Frontal cortex (tissue), 4 donors: ENCODE data around the gene FNDC5. TPM values are rescaled to one million over a fixed set of nuclear protein-coding genes. Genes with fewer than 3 reads are reported as not detected.
A peak's percentile ranks its signal among the peaks of the same experiment; 100 is the strongest.

Experiments
- DNase-seq, 2 donors: peaks; one replicate each; pipeline ENCODE4 v3.0.0; 2012; ENCODE audit warnings: low spot score in 2 of 2
- FAIRE-seq: peaks from 2 replicates; lab custom pipeline; 2012; peaks lifted over from hg19 to GRCh38; lab: Jason Lieb, UNC
- total RNA-seq: library from RNA; depleted of rRNA; stranded (reverse); fragments of >200 nt; gene quantifications from one replicate; pipeline ENCODE4 v1.2.3, GENCODE V29; 2014
- donor health status: control.
- donor health status: control.
- donor health status: control.

The FNDC5 gene
- total RNA-seq, 1 donor from 2014 or later, result 15.5 TPM

DNA sequence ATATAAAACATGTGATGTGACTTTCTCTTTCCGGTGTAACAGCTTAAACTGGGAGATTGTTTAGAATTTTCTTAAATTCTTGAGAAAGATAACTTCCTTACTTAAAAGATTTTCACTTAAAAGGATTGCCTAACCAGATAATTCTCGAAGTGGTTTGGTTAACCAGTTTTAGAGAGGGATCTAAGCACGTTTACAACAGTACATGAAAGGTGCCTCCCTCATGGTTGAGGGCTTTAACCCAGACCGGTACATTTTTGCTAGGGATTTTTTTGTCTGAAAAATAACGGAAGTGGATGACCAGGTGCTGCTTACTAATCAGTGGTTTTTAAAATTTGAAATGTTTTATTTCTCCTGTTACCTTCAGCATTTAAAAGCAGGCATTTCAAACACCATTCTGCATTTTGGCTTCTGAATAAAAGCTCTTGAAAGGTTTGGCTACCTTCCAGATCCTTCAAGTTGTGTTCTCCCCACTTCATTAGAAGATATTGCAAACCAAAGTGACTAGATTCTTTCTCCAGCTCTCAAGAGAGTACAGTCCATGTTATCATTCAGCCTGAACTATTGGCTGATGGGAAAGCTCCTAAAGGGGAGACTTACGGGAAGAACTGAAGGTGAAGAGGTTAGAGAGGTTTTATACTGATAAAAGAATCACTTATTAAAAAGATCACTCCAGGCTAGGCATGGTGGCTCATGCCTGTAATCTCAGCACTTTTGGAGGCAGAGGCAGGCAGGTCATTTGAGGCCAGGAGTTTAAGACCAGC, 40.4 kb downstream of the FNDC5 start:
- no peak for FAIRE-seq

DNA sequence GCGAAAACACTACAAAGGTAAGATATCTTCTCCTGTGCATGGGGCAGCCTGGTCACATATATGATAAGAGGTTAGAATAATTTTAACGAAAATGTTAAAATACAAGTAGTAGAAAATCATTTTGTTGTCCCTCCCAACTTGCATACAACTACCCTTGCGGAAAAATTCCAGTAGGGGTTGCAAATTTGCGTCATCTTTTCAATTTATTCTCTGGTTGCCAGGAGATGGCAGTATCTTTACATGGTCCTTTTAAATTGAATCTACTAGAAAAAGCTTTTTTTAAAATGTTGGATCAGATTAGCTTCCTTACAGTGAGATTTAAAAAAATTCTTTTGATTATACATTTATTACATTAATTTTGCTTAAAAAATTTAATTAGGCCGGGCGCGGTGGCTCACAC, 42.4 kb downstream of the FNDC5 start:
- DNase-seq, result no peak
- no peak for FAIRE-seq

More for the DNA sequence above, 40.4 kb downstream of the FNDC5 start:
- no peak for DNase-seq

DNA sequence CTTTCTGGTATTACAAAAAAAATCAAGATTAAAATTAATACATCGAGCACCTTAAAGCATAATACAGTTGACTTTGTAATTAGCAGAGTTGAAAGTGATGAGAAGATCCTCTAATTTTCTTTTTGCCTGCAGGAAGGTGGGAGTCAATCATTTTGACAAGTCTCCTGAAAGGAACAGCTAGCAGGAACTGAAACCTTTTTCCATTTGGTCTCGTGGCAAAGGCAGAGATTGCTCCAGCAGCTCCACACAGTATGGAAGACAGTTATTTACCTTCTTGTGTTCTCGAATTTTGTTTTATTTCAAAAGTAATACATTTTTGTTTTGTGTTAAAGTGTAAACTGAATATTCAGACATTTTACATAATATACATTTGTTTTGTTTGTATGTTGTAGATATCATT, 45.5 kb downstream of the FNDC5 start:
- DNase-seq (no peak), FAIRE-seq (no peak)

DNA sequence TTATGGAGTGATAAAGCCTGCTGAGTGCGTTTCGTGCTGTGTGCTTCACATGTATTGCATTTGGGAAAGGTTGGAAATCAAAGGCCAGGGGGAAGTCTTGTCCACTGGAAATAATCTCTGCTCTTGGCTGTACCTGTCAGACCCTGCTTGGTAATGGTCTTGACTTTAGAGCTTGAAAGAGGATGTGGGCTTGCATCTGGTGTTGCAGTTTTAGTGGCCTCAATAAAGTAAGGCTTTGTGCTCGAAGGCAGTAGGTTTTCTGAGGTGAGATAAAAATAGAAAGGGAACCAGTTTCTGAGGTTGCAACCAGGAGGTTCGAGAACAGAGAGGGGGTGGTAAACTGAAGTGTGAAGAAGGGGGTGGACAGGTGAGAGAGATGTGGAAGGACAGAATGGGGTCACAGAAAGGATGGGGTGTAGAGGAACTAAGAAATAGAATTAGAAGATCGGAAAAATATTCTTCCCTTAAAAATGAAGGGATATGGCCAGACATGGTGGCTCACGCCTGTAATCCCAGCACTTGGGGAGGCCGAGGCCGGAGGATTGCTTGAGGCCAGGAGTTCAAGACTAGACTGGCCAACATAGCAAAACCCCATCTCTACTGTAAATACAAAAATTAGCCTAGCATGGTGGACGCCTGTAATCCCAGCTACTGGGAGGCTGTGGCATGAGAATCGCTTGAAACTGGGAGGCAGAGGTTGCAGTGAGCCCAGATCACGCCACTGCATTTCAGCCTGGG, 51.7 kb downstream of the FNDC5 start:
- no peak for FAIRE-seq

DNA sequence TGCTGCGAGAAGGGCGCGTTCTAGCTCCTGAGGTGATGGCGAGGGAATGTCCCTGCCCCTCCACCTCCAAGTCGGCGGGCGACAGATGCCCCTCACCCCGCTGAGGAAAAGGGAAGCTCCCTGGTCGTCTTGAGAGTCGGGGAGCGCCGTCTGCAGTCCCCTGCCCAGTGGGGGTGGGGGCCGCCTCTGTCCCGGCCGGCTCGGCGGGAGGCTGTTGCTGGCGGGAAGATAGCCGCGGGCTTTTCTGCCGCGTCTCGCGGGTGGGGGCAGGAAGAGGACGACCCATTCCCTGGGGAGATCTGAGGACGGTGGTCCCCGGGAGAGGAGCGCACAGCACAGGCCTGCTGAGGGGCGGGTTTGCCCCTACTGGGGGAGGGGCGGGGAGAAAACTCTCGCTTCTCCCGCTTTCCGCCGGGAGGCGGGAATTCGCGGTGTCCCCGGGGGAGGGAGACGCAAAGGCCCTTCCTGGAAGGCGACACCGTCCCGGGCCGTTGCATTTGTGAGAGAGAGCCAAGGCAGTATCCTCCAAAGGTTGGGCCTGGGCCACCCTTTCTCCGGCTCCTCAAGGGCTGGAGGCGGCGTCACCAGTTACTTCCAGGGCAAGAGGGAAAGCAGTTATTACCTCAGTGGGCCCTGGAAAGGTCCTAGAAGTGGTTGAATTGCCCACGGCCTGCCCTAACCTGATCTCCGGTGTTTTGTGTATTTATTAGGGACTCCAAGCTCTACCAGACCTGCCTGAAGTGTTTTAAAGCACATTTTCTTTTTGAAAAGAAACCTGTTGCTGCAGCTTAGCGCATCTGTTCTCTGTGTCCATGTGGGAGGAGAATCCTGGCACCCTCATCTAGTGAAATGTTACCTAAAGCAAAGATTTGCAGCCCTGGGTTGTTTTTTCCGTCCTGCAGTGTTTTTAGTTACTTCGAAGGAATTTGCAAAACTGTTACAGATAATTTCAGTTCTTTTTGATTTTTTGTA, 52.6 kb downstream of the FNDC5 start:
- FAIRE-seq, result no peak

More for the DNA sequence above, 51.7 kb downstream of the FNDC5 start:
- DNase-seq, result no peak

DNA sequence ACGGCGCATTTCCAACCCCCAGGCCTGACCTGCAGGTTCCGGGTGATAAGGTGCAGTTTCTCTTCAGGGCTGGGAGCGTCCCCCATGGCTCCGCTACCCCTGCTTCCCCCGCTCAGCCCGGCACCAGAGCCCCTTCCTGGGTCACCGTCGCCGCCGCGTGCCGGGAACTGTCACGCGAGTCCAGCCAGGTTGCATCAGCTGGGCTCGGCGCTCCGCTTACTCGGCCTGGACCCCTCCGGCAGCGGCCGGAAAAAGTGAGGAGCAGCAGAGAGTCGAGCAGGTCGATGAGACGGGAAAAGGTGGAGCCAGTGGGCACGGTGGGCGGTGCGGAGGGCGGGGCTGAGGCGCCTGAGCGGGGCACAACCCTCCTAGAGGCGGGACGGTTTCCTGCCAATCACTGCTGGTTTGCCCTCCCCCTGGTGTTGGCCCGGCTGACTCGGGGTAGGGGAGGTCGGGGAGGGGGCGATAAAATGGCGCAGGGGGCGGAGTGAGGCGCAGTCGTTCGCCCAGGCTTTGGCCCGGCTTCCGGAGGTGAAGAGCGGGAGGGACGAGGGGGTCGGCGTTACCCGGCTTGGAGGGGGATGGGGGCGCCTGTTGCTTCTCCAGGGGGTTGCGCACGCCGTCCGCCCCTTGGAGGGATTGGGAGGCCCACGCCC, 53.4 kb downstream of the FNDC5 start, which contains the start of the genes S100PBP and YARS1:
Gene S100PBP (plus strand): TSS at position 495 of the 656 bp plus-strand sequence. CDS start 8,447 bp downstream, outside the sequence.
Gene YARS1 (minus strand): TSS at position 200 of the 656 bp plus-strand sequence. CDS start 114 bp downstream, at position 86.
- DNase-seq, result peak; percentile 97 to 99
- no peak for FAIRE-seq

More for the DNA sequence above, 52.6 kb downstream of the FNDC5 start:
- peak; percentile 44 to 56 for DNase-seq

DNA sequence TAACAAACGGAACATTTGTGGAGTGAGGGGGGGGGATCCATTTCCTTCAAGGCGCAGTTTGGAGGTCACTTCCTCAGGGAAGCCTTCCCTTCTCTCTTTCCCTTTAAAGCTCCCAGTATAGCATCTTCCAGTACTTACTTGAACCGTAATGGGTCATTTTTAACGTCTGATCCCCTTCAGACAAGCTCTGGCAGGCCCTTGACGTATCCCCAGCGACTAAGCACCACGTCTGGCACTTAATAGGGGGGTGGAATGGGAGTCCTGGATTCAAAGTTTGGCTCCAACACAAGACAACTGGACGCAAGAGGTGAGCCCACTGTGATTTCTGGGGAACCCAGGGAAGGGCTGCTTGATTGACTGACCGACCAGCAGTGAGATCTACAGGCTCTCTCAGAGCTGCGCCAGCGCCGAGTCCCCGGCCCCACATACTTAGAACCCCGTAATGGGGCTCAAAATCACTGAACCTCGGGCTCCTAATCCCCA, 54.0 kb downstream of the FNDC5 start:
- DNase-seq (peak in 1 of 2 donors; percentile 20), FAIRE-seq (no peak)

DNA sequence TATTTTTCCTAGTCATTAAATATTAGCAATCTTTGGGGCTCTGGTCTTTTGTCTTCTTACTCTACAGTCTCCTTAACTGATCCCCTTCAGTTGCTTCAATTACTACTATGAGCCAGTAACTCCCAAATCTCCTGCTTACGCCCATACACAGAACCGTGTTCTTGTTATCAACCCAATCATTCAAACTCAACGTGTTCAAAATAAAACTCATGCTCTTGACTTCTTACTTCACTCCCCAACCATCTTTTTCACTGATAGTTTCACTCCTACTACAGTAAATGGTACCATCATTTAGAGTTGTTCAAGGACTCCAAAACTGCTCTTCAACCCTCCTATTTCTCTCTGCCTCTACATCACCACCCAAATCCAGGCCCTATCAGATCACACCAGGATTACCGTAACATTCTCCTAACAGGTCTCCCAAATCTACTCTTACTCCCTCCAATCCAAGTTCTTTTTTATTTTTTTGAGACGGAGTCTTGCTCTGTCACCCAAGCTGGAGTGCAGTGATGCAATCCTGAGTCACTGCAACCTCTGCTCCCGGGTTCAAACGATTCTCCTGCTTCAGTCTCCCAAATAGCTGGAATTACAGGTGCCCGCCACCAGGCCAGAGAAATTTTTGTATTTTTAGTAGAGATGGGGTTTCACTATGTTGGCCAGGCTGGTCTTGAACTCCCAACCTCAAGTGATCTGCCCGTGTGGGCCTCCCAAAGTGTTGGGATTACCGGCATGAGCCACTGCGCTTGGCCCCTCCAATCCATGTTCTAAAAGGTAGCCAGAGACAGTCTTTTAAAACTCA, 56.6 kb downstream of the FNDC5 start:
- no peak for DNase-seq
- no peak for FAIRE-seq

Other genes with a start within 250 kb of the FNDC5 start
- gene ZBTB8OS, start 220.4 kb downstream of the FNDC5 start, total RNA-seq, result 22.4 TPM
- 191 TPM for gene RBBP4, start 219.7 kb downstream of the FNDC5 start, total RNA-seq
- 3.7 TPM for gene SYNC, start 168.1 kb downstream of the FNDC5 start, total RNA-seq
- gene YARS1, start 53.6 kb downstream of the FNDC5 start, total RNA-seq, result 42.4 TPM
- gene S100PBP, start 53.3 kb downstream of the FNDC5 start, total RNA-seq, result 42.4 TPM
- 21.6 TPM for gene HPCA, start 15.6 kb upstream of the FNDC5 start, total RNA-seq
- 2.0 TPM for gene TMEM54, start 30.5 kb upstream of the FNDC5 start, total RNA-seq
- gene RNF19B, start 93.9 kb upstream of the FNDC5 start, total RNA-seq, result 37.1 TPM
- gene AK2, start 166.0 kb upstream of the FNDC5 start, total RNA-seq, result 23.2 TPM
- gene AZIN2, start 210.2 kb upstream of the FNDC5 start, total RNA-seq, result 11.8 TPM